Caki2 (cell line): Measurements from ENCODE around the gene MAP3K7. TPM values are rescaled to one million over a fixed set of nuclear protein-coding genes. Genes with fewer than 3 reads are reported as not detected.

Experiments used
- DNase-seq: peaks from one replicate; pipeline ENCODE4 v3.0.0-alpha.2; 2015; ENCODE audit warnings: low read depth
- in situ Hi-C: cut with HindIII; loops from 2 replicates; pipeline ENCODE4 v1.10.0; 2016; ENCODE audit warnings: low sequenced_read_pairs, low pct_unique_long_range_greater_than_20kb, mixed read lengths
- total RNA-seq: library from RNA; depleted of rRNA; stranded (reverse); fragments of >200 nt; shearing (Covaris generic); gene quantifications from 2 replicates; pipeline ENCODE4 v1.2.3, GENCODE V29; 2014; ENCODE audit warnings: low replicate concordance

The MAP3K7 gene
- total RNA-seq, 1 experiment from 2014 or later, result 12.7 TPM

DNA sequence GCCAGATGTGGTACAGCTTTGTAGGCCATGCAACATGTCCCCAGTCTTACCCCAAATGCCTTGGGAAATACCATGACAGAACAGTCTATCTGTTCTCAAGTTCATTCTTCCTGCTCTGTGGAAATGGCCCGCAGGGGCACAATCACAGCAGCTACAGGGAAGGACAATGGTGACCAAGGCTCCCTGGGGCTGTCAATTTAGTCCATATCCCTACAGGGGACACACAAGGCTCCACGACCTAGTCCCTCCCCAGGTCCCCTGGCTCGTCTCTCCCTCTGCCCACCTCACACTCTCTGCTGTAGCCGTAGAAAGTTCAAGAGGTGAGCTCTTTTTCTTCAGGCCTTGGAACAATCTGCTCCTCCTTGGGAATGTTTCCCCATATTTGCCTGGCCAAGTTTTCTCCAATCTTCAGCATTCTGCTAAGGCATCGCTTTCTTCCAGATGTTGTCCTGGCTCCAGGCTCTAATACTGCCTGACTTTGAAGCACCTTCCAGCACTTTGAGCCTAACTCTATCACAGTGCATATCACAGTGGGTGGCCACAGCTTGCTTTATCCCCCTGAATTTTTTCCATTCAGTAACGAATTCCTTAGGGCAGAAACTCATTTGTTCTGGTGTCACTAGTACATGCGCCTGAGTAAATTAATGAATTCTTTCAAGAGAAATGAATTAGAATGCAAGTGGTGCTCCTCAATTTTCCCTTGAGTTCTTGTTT lies 92.6 kb downstream of the MAP3K7 start:
- no peak for DNase-seq

DNA sequence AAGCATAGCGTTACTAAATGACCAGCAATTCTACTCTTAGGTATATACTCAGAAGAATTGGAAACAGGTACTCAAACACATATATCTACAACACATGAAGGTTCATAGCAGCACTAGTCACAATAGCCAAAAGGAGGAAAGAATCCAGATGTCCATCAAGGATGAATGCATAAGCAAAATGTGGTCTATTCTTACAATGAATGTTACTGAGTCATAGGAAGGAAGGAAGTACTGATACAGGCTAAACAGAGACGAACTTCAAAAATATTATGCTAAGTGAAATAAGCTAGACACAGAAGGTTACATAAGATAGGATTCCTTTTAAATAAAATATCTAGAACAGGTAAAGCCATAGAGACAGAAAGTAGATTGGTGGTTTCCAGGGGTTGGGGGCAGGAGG lies 93.5 kb downstream of the MAP3K7 start:
- in situ Hi-C loops, result no loop called here
- no peak for DNase-seq

More for the DNA sequence above, 92.6 kb downstream of the MAP3K7 start:
- in situ Hi-C loops, result no loop called here

DNA sequence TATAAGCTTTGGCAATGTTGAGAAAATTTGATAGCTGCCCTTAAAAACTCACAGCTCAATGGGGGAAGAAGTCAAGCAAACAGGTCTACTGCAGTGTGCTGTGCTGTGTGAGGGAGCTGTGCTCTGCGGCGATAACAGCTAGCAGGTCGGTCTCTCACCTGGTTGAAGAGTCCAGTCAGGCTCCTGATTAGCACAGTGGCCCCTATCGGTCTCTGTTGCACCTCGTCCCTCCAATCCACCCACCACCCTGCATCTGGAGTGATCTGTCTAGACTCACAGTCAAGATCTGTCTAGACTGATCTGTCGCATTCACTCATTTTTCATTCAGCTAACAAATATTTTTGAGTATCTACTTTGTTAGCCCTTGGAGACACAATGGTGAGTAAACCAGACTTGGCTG lies 94.1 kb downstream of the MAP3K7 start:
- in situ Hi-C loops, result no loop called here
- DNase-seq, result no peak

DNA sequence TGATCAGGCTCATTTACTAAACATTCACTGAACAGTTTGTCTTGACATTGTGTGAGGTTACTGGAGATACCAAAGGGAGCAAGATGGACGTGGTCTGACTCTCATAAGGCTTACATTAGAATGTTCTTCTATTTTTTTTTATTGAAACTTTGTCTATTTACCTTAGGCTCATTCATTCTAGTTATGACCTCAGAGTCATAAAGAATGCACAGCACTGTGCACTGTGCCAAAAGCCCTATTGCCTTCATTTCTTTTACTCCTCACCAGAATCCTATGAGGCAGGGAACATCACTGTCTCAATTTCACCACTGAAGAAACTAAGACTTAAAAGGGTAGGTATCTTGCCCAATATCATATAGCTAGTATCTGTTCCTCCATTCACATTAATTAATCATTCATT lies 94.5 kb downstream of the MAP3K7 start:
- in situ Hi-C loops, result no loop called here
- DNase-seq, result no peak

DNA sequence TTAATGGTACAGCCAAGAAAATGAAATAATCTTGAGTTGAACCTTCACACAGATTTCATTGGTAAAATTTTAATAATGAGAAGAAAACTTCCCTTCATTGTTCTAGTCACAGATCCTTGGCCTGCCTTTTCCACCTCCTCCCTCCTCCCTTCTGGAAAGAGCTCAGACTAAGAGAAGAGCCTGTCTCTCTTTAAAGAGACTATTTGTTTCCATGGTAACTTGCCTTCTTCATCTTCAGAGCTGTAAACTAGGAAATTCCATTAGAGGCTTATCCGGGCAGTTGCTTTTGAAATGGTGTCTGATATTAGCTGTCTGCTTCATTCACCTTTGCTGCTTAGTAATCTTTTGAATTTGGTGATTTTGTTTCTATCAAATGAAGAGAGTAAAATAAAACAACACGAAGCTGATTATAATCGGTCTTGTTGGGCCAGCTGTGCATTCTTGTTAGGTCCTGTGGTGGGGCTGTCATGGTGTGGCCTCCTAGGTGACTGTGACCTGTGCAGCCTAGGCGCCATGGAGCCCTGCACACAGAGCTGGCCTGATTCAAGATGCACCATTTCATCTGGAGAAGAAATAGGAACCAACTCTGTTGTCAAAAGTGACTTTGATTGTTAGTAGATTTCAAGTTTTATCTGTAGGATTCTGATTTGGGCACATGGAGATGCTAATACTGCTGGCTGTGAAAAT lies 96.7 kb downstream of the MAP3K7 start:
- in situ Hi-C loops, result no loop called here
- no peak for DNase-seq

DNA sequence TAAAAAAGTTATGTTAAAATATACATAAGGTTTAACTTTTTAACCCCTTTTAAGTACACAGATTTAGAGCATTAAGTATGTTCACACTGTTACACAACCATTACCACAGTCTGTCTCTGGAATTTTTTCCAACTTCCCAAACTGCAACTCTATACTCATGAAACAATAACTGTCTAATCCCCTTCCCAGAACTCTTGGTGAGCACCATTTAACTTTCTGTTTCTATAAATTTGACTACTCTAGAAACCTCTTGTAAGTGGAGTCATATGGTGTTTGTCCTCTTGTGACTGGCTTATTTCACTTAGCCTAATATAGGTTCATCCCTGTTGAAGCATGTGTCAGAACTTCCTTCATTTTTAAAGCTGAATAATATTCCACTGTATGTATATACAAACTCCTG lies 98.1 kb downstream of the MAP3K7 start:
- no peak for DNase-seq
- in situ Hi-C loops, result no loop called here

DNA sequence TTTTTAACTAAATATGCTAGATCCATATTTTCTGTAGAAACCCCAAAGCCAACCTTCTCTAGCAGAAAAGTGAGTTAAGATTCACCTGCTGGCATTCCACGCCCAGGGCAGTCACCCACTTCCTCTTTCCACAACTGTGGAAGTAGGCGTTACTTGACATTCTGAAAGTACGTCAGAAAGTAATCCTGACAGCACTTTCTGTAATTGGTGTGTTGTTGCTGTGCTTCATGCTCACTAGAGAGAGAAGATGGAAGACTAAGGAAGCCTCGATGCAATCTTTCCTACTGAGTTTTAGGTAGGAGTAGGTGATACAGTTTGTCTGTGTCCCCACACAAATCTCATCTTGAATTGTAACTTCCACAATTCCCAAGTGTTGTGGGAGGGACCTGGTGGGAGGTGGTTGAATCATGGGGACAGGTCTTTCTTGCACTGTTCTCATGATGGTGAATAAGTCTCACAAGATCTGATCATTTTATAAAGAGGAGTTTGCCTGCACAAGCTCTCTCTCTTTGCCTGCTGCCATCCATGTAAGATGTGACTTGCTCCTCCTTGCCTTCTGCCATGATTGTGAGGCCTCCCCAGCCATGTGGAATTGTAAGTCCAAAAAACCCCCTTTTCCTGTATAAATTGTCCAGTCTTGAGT lies 101.1 kb downstream of the MAP3K7 start:
- in situ Hi-C loops, result no loop called here

DNA sequence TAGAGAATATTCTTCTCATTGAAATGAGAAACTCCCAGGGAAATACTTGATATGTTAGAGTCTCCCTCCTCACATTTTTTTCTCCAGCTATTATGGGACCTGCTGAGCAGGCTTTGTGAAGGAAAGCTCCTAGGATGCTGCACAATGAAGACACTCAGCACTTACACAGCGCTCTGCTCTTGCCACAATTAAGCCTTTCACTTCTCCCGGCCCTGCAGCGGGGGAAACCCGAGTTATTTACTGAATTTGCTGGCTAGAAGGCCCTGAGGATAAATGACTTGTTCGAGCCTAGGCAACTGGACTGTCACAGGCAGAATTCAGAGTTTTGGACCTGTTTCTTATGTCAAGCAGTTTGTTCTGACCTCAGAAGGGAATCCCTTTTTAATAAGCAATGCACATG lies 102.0 kb downstream of the MAP3K7 start:
- in situ Hi-C loops, result no loop called here

More for the DNA sequence above, 101.1 kb downstream of the MAP3K7 start:
- no peak for DNase-seq

DNA sequence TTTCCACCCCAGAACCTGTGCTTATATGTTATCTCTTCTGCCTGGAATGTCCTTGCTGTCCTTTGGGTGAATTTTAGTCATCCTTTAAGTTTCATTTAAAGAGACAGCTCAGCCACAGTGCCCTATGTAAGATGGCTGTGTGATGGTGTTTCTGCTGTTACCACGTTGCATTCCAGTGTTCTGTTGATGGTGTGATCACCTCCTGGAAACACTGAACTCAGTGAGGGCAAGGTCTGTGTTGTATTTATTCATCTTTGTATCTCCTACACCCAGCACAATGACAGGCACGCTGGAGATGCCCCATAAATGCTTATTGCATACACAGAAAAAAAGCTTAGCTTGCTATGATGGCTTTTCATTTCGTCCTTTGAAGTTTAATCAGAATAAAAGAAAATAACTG lies 102.5 kb downstream of the MAP3K7 start:
- in situ Hi-C loops, result no loop called here
- no peak for DNase-seq

More for the DNA sequence above, 102.0 kb downstream of the MAP3K7 start:
- no peak for DNase-seq

DNA sequence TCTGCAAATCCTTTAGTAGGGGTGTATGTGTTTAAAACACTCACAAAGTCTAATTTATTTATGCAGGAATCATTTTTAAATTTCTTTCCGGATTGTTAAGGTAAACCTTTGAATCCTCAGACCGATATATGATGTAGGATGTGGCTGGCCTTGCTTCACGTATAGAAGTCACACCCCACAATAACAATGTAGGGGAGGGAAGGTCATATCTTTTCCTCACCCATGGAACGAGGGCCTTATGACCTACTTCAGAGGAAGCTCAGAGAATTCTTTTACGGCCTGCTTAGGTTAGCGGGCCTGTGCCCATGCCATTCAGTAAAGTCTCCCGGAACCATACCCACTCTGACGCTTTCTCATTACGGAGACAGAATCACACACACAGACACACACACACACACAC lies 102.9 kb downstream of the MAP3K7 start:
- no peak for DNase-seq
- in situ Hi-C loops, result no loop called here

DNA sequence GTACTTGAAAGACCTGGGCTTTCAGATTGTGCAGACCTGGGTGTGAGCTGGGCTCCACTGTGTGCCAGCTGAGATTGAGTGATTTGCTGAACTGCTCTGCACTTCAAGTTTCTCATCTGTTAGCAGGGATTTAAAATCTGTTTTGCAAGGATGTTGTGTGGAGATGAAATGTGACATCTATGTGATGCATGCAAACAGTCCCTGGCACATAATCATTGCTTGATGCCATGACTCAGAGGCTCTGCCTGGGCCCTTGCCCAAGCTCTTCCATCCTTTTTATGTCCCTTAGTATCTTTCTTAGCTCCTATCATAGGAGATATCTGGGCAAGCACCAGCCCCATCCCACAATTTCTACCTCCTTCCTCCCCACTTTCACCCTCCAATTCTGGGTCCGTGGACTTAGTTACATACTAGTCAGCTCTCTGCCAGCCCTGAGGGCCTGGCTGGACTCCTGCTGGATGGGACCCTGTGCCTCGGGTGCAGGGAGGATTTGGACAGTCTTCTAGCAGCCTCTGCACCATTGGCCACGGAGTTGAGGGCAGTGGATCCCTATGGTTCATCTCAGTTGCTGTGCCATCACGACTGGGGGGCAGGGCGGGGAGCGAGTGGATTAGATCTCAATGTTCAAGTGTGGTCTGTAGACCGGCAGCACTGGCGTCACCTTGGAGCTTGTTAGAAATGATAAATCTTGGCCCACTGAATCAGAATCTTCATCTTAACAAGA lies 103.6 kb downstream of the MAP3K7 start:
- in situ Hi-C loops, result no loop called here
- no peak for DNase-seq

DNA sequence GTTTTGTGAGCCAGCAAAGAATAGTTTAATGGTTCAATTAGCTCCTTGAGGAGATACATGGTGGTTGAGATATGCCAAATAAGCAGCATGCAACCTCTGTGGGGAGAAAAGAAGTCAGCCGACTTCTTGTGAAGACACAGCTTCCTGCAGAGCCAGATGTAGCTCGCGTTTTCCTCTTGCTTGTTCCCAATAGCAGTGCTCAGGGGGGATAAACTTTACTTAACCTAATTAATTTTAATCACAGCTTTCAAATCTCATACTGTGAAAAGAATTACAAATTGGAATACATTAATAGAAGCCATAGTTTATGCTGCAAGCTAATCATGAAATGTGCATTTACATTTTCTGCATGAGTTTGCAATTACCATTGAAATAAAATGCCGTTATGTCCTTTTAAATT lies 106.2 kb downstream of the MAP3K7 start:
- in situ Hi-C loops, result no loop called here
- no peak for DNase-seq

DNA sequence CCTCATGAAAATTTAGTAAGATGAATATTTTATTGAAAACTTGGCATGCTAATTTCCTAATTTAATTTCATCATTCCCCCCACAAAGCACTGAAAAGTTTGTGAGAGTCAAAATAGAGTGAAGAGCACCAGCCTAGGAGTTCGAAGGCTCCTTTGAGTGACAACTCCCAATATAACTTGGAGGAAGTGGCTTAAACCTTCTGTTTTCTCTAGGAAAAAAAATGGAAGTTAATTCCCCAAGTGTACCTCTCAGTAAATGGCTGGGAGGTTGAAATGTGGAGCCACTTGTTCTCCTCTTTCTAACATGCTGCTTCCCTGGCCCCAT lies 107.3 kb downstream of the MAP3K7 start:
- DNase-seq, result no peak
- in situ Hi-C loops, result no loop called here

DNA sequence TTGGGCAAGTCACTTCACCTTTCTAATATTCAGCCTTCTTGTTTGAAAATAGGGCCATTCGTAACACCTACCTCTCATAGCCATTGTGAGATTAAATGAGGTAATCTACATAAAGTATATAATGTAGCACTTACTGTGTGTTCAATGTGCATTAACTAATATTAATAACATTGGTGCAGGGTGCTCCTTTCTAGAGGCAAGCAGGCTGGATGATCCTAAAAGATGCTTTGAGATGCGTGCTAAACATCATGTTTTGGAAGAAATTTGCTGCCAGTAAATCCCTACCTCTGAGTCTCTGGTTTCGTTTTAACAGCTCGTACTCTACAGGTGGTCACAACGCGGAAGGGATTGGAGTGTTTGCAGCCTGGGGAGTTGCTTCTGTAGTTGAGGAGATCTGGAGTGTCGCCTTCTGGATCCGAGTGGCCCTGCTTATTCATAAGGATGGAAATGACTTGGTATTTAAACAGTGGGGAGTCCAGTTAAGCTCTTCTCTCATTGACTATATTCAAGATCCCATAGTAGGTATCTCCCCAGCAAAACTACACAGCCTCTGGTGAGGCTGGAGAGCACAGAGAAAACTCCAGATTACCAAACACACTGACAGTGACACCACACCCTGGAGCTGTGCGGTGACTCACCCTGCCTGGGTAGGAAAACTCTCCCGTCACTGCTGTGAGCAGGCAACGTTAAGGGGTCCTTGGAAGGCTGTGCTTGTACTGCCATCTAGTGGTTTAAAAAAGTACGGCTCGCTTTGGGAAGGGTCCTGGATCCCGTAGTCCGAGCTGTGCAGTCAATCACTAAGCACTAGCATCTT lies 107.9 kb downstream of the MAP3K7 start:
- in situ Hi-C loops, result no loop called here
- peak; percentile 80 for DNase-seq

DNA sequence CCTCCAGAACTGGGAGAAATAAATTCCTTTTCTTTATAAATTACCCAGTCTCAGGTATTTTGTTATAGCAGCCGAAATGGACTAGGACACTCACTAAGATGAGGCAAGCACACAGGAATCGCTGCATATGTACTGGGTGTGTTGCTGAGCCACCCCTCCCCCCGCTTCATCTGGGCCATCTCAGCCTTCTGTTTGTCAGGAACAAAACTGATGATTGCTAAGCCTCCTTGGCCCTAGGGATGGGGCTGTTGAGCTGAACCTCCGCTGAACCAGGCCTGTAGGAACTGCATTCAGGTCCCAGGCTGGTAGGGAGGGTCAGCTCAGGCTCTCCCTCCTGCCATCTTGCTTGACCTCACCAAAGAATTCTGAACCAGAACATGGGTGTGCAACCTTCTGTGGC lies 108.6 kb downstream of the MAP3K7 start:
- DNase-seq, result no peak
- in situ Hi-C loops, result no loop called here

DNA sequence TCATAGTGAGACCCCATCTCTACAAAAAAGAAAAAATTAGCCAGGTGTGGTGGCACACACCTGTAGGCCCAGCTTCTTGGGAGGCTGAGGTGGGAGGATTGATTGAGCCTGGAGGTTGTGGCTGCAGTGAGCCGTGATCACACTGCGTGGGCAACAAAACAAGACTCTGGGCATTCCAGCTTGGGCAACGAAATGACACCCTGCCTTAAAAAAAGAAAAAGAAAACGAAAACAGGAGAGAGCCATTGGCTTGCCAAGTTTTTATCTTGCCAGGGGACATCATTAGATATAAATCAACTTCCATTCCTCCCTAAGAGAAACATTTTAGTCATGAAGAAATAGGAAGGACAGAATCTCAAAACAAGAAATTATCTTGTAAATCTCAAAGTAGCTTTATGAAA lies 109.5 kb downstream of the MAP3K7 start:
- in situ Hi-C loops, result no loop called here
- DNase-seq, result no peak

DNA sequence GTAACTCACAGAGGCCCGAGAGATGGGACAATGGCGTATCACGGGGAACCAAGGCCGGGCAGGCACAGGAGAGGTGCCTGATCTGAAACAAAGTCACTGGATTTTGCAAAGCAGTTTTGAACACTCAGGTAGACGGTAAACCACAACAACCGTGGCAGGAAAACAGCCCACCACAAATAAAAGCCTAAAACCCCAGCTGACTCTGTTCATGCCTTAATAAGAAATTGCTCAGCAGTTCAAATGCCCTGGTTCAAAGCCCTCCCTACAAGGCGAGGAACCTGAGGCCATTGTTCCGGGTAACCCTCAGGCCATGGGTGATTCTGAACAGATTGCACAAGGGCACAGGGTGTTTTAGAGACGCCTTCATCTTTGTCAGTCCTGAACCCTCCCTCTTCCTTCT lies 114.2 kb downstream of the MAP3K7 start:
- no peak for DNase-seq
- in situ Hi-C loops, result no loop called here

DNA sequence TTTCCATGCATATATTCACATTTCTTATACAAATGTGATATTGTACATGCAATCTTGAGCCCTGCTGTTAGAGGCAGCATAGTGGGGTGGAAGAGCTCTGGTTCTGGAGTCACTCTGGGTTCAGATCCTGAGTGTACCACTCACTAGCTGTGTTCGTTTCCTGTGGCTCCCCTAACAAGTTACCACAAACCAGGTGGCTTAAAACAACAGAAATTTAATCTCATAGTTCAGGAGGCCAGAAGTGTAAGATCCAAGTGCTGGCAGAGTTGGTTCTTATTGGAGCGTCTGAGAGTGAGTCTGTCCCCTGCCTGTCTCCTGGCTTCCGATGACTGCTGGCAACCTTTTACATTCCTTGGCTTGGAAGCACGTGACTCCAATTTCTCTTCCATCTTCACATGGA lies 115.6 kb downstream of the MAP3K7 start:
- no peak for DNase-seq

More for the DNA sequence above, 115.6 kb downstream of the MAP3K7 start:
- in situ Hi-C loops, result no loop called here
